Caco-2 (cell line): ENCODE results near the gene TTLL5. TPM values are rescaled to one million over a fixed set of nuclear protein-coding genes. Genes with fewer than 3 reads are reported as not detected.

Experiments
- BruUV-seq: library from RNA; stranded (reverse); fragments of 400-500 nt; replicated peaks from 2 replicates; lab custom pipeline; 2021; lab: Mats Ljungman, UMichigan
- CTCF ChIA-PET: fragments of 300-600 bp; sonication (Branson Sonifier 250); formaldehyde crosslinking; loops from one replicate; lab custom pipeline; 2022; ENCODE audit warnings: antibody characterized with exemption; lab: Charles Lee
- POLR2A ChIA-PET: fragments of 300-600 bp; sonication (Branson Sonifier 250); formaldehyde crosslinking; loops from one replicate; lab custom pipeline; 2022; ENCODE audit warnings: antibody characterized with exemption; lab: Charles Lee
- DNase-seq, 2 experiments: peaks; one replicate each; pipeline versions ENCODE4 v3.0.0 to v3.0.0-alpha.2; 2020 to 2022
- H3K27me3 ChIP-seq: replicated peaks from 2 replicates; pipeline ENCODE4 v1.6.0; 2011; ENCODE audit warnings: low read length; ENCODE audit not compliant: control insufficient read depth, insufficient read depth
- H3K36me3 ChIP-seq: 2 replicates; pipeline ENCODE4 v1.5.1; 2011; ENCODE audit warnings: low read length; ENCODE audit not compliant: control insufficient read depth, insufficient read depth
- H3K4me1 ChIP-seq: fragments of 250-450 bp; sonication (Bioruptor Pico); 2 replicates; pipeline ENCODE4 v1.5.1; 2020; ENCODE audit warnings: mild to moderate bottlenecking
- H3K4me3 ChIP-seq: 2 replicates; pipeline ENCODE4 v1.5.1; 2011; ENCODE audit warnings: low read depth, mild to moderate bottlenecking, control low read depth, low read length
- H3K9me3 ChIP-seq: fragments of 250-450 bp; sonication (Bioruptor Pico); 2 replicates; pipeline ENCODE4 v1.5.1; 2020; ENCODE audit warnings: mild to moderate bottlenecking, moderate library complexity
- H3K27ac Mint-ChIP-seq: one replicate; pipeline ENCODE4 v1.8.0; 2022; ENCODE audit warnings: mixed read lengths; ENCODE audit not compliant: unreplicated experiment
- H3K27me3 Mint-ChIP-seq: one replicate; pipeline ENCODE4 v1.8.0; 2022; ENCODE audit warnings: mixed read lengths; ENCODE audit not compliant: insufficient read depth, unreplicated experiment
- H3K36me3 Mint-ChIP-seq: one replicate; pipeline ENCODE4 v1.8.0; 2022; ENCODE audit warnings: mild to moderate bottlenecking, mixed read lengths; ENCODE audit not compliant: insufficient read depth, unreplicated experiment
- H3K4me1 Mint-ChIP-seq: one replicate; pipeline ENCODE4 v1.8.0; 2022; ENCODE audit warnings: low read depth, mixed read lengths; ENCODE audit not compliant: unreplicated experiment
- H3K4me3 Mint-ChIP-seq: one replicate; pipeline ENCODE4 v1.8.0; 2022; ENCODE audit warnings: mild to moderate bottlenecking, moderate library complexity, mixed read lengths; ENCODE audit not compliant: unreplicated experiment
- H3K9me3 Mint-ChIP-seq: one replicate; pipeline ENCODE4 v1.8.0; 2022; ENCODE audit warnings: mixed read lengths; ENCODE audit not compliant: unreplicated experiment
- intact Hi-C: fragments of 100-400 bp; cut with micrococcal nuclease; formaldehyde crosslinking; loops from one replicate; pipeline ENCODE4 v1.10.0; 2022; ENCODE audit not compliant: unreplicated experiment
- total RNA-seq: library from RNA; stranded (reverse); gene quantifications from 2 replicates; pipeline ENCODE4 v1.2.3, GENCODE V29; 2022
- TF ChIP-seq, protein P1 (sequence below), 2 experiments: fragments of 200-600 bp in 1 of 2; IDR thresholded peaks; 1 replicate in 1 of 2; 2 replicates in 1 of 2; pipeline versions ENCODE4 v1.5.1 to v1.8.0; 2011 to 2022; ENCODE audit warnings: antibody characterized with exemption in 1 of 2, control low read depth in 1 of 2, inconsistent platforms in 1 of 2, low read depth in 1 of 2, low read length in 1 of 2, mild to moderate bottlenecking in 1 of 2, moderate library complexity in 1 of 2; ENCODE audit not compliant: insufficient read depth in 1 of 2, severe bottlenecking in 1 of 2, unreplicated experiment in 1 of 2

The TTLL5 gene
- total RNA-seq, 1 experiment from 2014 or later: 38.2 TPM

GRCh38 chr14:75736845-75737485 is 75.9 kb downstream of the TTLL5 start:
- ChIA-PET POLR2A (no interaction called here), CTCF (interaction anchor here (0.6 to 1.2 kb wide), 3 partner anchors 26 to 115 kb away, joined by 3 read pairs; no protein-coding TSS in a partner anchor)
- Mint-ChIP-seq H3K27me3 (no peaks in the 10 kb centered on the region), H3K9me3 (no peaks in the 10 kb centered on the region), H3K4me1 (peaks cover 7% of the 10 kb centered on the region), H3K4me3 (no peak overlapping the region), H3K36me3 (peaks cover 18% of the 10 kb centered on the region), H3K27ac (no peak overlapping the region)
- no peaks in the 10 kb centered on the region for H3K9me3 ChIP-seq
- no TSS peak for BruUV-seq
- no peaks in the 10 kb centered on the region for H3K4me1 ChIP-seq
- no peaks in the 10 kb centered on the region for H3K27me3 ChIP-seq
- H3K36me3 ChIP-seq: no peaks in the 10 kb centered on the region; the same call in 1 of the 2 replicates
- intact Hi-C loops: no loop called here
- TF ChIP-seq, protein P1, sequence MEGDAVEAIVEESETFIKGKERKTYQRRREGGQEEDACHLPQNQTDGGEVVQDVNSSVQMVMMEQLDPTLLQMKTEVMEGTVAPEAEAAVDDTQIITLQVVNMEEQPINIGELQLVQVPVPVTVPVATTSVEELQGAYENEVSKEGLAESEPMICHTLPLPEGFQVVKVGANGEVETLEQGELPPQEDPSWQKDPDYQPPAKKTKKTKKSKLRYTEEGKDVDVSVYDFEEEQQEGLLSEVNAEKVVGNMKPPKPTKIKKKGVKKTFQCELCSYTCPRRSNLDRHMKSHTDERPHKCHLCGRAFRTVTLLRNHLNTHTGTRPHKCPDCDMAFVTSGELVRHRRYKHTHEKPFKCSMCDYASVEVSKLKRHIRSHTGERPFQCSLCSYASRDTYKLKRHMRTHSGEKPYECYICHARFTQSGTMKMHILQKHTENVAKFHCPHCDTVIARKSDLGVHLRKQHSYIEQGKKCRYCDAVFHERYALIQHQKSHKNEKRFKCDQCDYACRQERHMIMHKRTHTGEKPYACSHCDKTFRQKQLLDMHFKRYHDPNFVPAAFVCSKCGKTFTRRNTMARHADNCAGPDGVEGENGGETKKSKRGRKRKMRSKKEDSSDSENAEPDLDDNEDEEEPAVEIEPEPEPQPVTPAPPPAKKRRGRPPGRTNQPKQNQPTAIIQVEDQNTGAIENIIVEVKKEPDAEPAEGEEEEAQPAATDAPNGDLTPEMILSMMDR (IDR thresholded peaks at IDR 0.05; ENCODE audit: insufficient read depth in 1 of 2, low read depth in 1 of 2, low read length in 1 of 2, severe bottlenecking in 1 of 2, unreplicated experiment in 1 of 2): no peak
- DNase-seq: no peak
- H3K4me3 ChIP-seq: no peak overlapping the region

- Histone ChIP-seq H3K36me3 (no peaks in the 10 kb centered on the region; the same call in 1 of the 2 replicates), H3K4me1 (no peaks in the 10 kb centered on the region), H3K9me3 (no peaks in the 10 kb centered on the region), H3K27me3 (no peaks in the 10 kb centered on the region), H3K4me3 (no peak overlapping the region)
- ChIA-PET CTCF (interaction anchor here (1.2 kb wide), 1 partner anchor 29 kb away, joined by 6 read pairs; no protein-coding TSS in a partner anchor), POLR2A (no interaction called here)
- no peak for DNase-seq
- BruUV-seq: no TSS peak
- peaks cover 7% of the 10 kb centered on the region for H3K4me1 Mint-ChIP-seq
- H3K4me3 Mint-ChIP-seq: no peak overlapping the region
- TF ChIP-seq, protein P1 (IDR thresholded peaks at IDR 0.05; ENCODE audit: insufficient read depth in 1 of 2, low read depth in 1 of 2, low read length in 1 of 2, severe bottlenecking in 1 of 2, unreplicated experiment in 1 of 2): no peak
- no peaks in the 10 kb centered on the region for H3K9me3 Mint-ChIP-seq
- peaks cover 27% of the 10 kb centered on the region for H3K36me3 Mint-ChIP-seq
- intact Hi-C loops: no loop called here
- no peak overlapping the region for H3K27ac Mint-ChIP-seq
- H3K27me3 Mint-ChIP-seq: no peaks in the 10 kb centered on the region
These were observed 77.1 kb downstream of the TTLL5 start for GRCh38 chr14:75738192-75738591.

- Histone ChIP-seq H3K4me3 (no peak overlapping the region), H3K4me1 (no peaks in the 10 kb centered on the region), H3K36me3 (no peaks in the 10 kb centered on the region; the same call in 1 of the 2 replicates), H3K27me3 (no peaks in the 10 kb centered on the region), H3K9me3 (peaks cover 3% of the 10 kb centered on the region; the same call in 1 of the 2 replicates)
- Mint-ChIP-seq H3K36me3 (peaks cover 49% of the 10 kb centered on the region), H3K27me3 (no peaks in the 10 kb centered on the region), H3K27ac (no peak overlapping the region), H3K4me1 (no peaks in the 10 kb centered on the region), H3K9me3 (peaks cover 23% of the 10 kb centered on the region), H3K4me3 (no peak overlapping the region)
- TF ChIP-seq, protein P1 (IDR thresholded peaks at IDR 0.05; ENCODE audit: insufficient read depth in 1 of 2, low read depth in 1 of 2, low read length in 1 of 2, severe bottlenecking in 1 of 2, unreplicated experiment in 1 of 2): no peak
- no peak for DNase-seq
- intact Hi-C loops: no loop called here
- BruUV-seq: no TSS peak
- ChIA-PET POLR2A (no interaction called here), CTCF (no interaction called here)
These were observed 81.8 kb downstream of the TTLL5 start for GRCh38 chr14:75742867-75743266.
